Measurements from ENCODE around the gene FN1. TPM values are rescaled to one million over a fixed set of nuclear protein-coding genes. Genes with fewer than 3 reads are reported as not detected.
"Not testable (repeated sequence)": the region's sequence is repeated elsewhere in the genome, so short reads cannot be mapped to it uniquely, and the experiment has no call there.

FN1 gene
- total RNA-seq, 2 donors from 2014 or later, result 27.4 to 53.7 TPM

- no peaks in the 10 kb centered on the region for H3K36me3 ChIP-seq (replicated peaks in 1 of 2; ENCODE audit: insufficient read depth in 1 of 2, low read depth in 2 of 2)
- no peak overlapping the region for H3K27ac ChIP-seq
- whole genome bisulfite sequencing, 2 donors, result 5 to 11% methylated on average over 1 of the region's 1 CpG
- intact Hi-C loops (cut with DNase I), result no loop called here
- H3K4me1 ChIP-seq, result no peaks in the 10 kb centered on the region
- no peaks in the 10 kb centered on the region for H3K9me3 ChIP-seq
- ATAC-seq (peak; percentile 33), DNase-seq (no peak)
- H3K27me3 ChIP-seq, result no peaks in the 10 kb centered on the region
- no peak for TF ChIP-seq POLR2A (IDR thresholded peaks at IDR 0.05)
- TF ChIP-seq, protein P1, sequence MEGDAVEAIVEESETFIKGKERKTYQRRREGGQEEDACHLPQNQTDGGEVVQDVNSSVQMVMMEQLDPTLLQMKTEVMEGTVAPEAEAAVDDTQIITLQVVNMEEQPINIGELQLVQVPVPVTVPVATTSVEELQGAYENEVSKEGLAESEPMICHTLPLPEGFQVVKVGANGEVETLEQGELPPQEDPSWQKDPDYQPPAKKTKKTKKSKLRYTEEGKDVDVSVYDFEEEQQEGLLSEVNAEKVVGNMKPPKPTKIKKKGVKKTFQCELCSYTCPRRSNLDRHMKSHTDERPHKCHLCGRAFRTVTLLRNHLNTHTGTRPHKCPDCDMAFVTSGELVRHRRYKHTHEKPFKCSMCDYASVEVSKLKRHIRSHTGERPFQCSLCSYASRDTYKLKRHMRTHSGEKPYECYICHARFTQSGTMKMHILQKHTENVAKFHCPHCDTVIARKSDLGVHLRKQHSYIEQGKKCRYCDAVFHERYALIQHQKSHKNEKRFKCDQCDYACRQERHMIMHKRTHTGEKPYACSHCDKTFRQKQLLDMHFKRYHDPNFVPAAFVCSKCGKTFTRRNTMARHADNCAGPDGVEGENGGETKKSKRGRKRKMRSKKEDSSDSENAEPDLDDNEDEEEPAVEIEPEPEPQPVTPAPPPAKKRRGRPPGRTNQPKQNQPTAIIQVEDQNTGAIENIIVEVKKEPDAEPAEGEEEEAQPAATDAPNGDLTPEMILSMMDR (IDR thresholded peaks at IDR 0.05), result no peak
- H3K4me3 ChIP-seq, result no peak overlapping the region
These were observed 25.0 kb downstream of the FN1 start for GRCh38 chr2:215410932-215411285.

GRCh38 chr2:215410181-215410931, 25.5 kb downstream of the FN1 start:
- H3K27ac ChIP-seq; H3K4me1 ChIP-seq; intact Hi-C loops (cut with DNase I); H3K36me3 ChIP-seq (replicated peaks in 1 of 2; ENCODE audit: insufficient read depth in 1 of 2, low read depth in 2 of 2); H3K9me3 ChIP-seq; H3K4me3 ChIP-seq; H3K27me3 ChIP-seq; DNase-seq; ATAC-seq: not testable (repeated sequence)
- WGBS, 2 donors, result 90 to 92% methylated on average over 13 of the region's 13 CpGs

DNA sequence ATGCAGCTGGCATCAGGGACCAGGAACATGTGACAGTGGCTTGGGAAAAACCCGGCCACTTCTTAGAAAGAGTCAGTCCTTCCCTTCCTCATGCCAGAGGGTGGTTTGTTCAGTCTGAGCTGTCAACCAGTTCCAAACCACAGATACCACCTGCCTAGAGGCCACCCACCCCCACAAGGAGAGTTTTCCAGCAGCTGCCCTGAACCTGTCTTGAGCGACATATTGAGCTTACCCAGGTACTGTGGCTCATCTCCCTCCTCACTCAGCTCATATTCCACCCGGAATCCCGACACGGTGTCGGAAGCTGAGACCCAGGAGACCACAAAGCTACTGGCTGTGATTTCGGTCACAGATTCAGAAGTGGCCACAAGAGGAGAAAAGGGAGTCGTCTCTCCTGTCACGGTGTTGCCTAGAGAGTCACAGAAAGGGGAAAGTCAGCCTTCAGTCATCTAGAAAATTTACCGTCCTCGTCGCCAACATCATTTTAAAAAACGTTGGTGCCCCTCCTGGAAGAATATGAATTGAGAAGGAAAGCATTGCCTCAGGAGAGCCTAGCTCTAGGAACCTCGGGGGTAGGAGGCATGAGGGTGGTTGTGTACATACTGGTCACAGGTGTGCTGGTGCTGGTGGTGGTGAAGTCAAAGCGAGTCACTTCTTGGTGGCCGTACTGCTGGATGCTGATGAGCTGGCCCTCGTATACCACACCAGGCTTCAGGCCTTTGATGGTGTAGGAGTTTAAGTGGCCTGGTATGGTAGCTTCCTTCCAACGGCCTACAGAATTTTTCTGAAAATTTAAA, 26.3 kb downstream of the FN1 start:
- intact Hi-C loops (cut with DNase I), result no loop called here
- no peak overlapping the region for H3K27ac ChIP-seq
- ATAC-seq (no peak), DNase-seq (no peak)
- no peaks in the 10 kb centered on the region for H3K27me3 ChIP-seq
- no peak overlapping the region for H3K4me3 ChIP-seq
- H3K9me3 ChIP-seq, result no peaks in the 10 kb centered on the region
- no peaks in the 10 kb centered on the region for H3K36me3 ChIP-seq (replicated peaks in 1 of 2; ENCODE audit: insufficient read depth in 1 of 2, low read depth in 2 of 2)
- TF ChIP-seq, protein P1 (IDR thresholded peaks at IDR 0.05), result no peak
- TF ChIP-seq POLR2A (IDR thresholded peaks at IDR 0.05), result no peak
- H3K4me1 ChIP-seq, result no peaks in the 10 kb centered on the region
- WGBS, 2 donors, result 84 to 90% methylated on average over 15 to 18 of the region's 18 CpGs

DNA sequence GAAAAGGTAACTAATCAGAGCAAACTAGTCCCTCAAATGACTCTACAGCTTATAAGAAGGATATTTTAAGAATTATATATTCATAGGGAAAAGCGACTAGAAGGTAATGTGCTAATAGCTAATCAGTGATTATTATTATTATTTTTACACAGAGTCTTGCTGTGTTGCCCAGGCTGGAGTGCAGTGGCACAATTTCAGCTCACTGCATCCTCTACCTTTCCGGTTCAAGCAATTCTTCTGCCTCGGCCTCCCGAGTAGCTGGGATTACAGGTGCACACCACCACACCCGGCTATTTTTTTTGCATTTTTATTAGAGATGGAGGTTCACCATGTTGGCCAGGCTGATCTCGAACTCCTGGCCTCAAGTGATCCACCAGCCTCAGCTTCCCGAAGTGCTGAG, 27.4 kb downstream of the FN1 start:
- H3K4me3 ChIP-seq; DNase-seq; ATAC-seq; H3K4me1 ChIP-seq; H3K27me3 ChIP-seq; H3K9me3 ChIP-seq; H3K36me3 ChIP-seq (replicated peaks in 1 of 2; ENCODE audit: insufficient read depth in 1 of 2, low read depth in 2 of 2); H3K27ac ChIP-seq; intact Hi-C loops (cut with DNase I): not testable (repeated sequence)
- WGBS, 2 donors, result 75 to 92% methylated on average over 7 of the region's 7 CpGs

- Histone ChIP-seq H3K27ac (no peak overlapping the region), H3K4me1 (no peaks in the 10 kb centered on the region), H3K36me3 (replicated peaks in 1 of 2; ENCODE audit: insufficient read depth in 1 of 2, low read depth in 2 of 2) (no peaks in the 10 kb centered on the region), H3K9me3 (no peaks in the 10 kb centered on the region), H3K4me3 (no peak overlapping the region), H3K27me3 (no peaks in the 10 kb centered on the region)
- TF ChIP-seq, protein P1 (IDR thresholded peaks at IDR 0.05), result no peak
- TF ChIP-seq POLR2A (IDR thresholded peaks at IDR 0.05), result no peak
- no peak for DNase-seq
- no peak for ATAC-seq
- 65 to 66% methylated on average over 10 of the region's 10 CpGs for WGBS, 2 donors
- intact Hi-C loops (cut with DNase I), result no loop called here
These were observed 28.1 kb downstream of the FN1 start for GRCh38 chr2:215407590-215408264.

Measured in body of pancreas (tissue), 4 donors.